ENCODE measurements around the gene FCHSD2.
"Not testable (repeated sequence)": the region's sequence is repeated elsewhere in the genome, so short reads cannot be mapped to it uniquely, and the experiment has no call there.

FCHSD2 gene

DNA sequence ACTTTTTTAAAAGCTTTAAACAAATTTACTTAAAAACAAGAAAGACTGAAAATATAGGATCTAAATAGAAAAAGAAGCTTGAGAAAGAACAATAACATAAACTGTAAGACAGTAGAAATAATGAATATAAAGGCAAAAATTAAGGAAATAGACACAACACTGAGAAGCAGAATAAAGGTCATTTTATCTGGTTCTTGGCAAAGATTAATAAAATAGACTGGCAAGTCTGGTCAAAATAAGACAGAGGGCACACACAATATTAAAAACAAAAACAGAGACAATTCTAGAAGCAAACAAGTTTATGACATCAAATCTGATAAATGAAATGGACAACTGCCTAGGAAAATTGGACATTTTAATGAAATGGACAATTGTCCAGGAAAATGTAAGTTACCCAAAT lies 222.1 kb downstream of the FCHSD2 start:
- ATAC-seq, result no peak

DNA sequence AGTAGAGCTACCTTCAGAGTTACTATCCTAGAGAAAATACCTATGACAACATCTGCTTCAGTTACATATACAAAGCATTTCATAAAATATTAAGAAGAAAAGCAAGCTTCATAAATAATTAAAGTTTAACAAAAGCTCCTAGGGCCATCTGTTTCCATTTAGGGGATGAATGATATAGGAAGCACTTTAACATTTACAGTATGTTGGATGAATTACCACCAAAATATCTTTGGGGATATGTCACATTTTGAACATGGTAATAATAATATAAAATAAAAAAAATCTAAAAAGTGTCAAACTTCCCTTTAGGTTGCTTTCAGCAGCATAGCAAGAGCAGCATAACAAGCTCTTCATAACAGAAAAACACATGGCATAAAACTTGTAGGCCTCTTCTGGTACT lies 223.3 kb downstream of the FCHSD2 start:
- no peak for ATAC-seq

DNA sequence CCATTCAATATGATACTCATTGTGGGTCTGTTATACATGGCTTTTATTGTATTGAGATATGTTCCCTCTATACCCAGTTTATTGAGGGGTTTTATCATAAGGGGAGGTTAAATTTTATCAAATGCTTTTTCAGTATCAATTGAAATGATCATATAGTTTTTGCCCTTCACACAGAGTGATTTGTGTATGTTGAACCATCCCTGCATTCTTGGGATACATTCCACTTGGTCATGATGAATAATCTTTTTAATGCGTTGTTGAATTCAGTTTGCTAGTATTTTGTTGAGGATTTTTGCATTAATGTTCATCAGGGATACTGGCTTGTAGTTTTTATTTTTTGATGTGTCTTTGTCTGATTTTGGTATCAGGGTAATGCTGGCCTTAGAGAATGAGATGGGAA lies 229.9 kb downstream of the FCHSD2 start:
- no peak for ATAC-seq

DNA sequence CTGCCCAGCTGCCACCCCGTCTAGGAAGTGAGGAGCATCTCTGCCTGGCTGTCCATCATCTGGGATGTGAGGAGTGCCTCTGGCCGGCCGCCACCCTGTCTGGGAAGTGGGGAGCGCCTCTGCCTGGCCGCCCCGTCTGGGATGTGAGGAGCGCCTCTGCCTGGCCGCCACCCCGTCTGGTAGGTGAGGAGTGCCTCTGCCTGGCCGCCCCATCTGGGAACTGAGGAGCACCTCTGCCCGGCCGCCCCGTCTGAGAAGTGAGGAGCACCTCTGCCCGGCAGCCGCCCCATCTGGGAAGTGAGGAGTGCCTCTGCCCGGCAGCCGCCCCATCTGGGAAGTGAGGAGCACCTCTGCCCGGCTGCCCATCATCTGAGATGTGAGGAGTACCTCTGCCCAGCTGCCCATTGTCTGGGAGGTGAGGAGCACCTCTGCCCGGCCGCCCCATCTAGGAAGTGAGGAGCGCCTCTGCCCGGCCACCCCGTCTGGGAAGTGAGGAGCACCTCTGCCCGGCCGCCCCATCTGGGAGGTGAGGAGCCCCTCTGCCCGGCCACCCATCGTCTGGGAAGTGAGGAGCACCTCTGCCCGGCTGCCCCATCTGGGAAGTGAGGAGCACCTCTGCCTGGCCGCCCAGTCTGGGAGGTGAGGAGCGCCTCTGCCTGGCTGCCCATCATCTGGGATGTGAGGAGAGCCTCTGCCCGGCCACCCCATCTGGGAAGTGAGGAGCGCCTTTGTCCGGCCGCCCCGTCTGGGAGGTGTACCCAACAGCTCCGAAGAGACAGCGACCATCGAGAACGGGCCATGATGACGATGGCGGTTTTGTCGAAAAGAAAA lies 232.3 kb downstream of the FCHSD2 start:
- ATAC-seq, result not testable (repeated sequence)

DNA sequence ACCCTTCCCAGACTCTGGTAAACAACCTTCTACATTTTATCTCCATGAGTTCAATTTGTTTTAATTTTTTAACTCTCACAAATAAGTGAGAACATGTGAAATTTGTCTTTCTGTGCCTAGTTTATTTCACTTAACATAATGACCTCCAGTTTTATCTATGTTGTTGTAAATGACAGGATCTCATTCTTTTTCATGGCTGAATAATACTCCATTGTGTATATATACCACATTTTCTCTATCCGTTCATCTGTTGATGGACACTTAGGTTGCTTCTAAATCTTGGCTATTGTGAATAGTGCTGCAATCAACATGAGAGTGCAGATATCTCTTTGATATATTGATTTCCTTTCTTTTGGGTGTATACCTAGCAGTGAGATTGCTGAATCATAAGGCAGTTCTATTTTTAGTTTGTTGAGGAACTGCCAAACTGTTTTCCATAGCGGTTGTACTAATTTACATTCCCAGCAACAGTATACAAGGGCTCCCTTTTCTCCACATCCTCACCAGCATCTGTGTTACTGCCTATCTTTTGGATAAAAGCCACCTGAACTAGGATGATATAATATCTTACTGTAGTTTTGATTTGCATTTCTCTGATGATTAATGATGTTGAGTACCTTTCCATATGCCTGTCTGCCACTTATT lies 234.0 kb downstream of the FCHSD2 start:
- no peak for ATAC-seq

DNA sequence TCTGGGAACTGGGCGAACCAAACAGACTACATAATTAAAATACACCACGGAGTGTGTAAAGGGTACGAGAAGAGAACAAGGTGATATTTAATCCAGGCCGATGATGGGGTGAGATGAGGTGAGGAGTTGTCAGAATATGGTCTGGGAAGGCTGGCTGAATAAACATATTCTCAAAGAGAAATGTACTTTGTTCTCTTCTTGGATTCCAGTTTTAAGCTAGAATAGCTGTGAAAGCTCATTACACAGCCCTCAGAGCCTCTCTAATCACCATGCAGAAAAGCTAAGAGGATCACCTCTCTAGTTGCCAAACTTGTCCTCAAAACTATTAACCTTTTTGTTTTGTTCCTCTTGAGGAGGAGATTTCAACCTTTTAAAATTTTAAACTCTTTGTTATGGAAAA lies 238.1 kb downstream of the FCHSD2 start:
- no peak for ATAC-seq

DNA sequence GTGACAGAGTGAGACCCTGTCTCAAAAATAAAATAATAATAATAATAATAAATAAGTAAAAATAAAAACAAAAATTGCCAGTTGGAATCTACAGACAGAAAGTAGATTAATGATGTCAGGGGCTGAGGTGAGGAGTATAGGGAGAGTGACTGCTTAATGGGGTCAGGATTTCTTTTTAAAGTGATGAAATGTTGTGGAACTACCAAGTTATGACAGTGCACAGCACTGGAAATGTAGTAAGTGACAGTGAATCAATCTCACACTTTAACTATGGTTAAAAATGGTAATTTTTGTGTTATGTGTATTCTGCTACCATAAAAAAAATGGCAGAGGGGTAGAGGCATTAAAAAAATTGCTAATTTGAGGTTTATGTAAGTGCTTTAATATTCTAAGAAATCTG lies 240.7 kb downstream of the FCHSD2 start:
- ATAC-seq, result no peak

DNA sequence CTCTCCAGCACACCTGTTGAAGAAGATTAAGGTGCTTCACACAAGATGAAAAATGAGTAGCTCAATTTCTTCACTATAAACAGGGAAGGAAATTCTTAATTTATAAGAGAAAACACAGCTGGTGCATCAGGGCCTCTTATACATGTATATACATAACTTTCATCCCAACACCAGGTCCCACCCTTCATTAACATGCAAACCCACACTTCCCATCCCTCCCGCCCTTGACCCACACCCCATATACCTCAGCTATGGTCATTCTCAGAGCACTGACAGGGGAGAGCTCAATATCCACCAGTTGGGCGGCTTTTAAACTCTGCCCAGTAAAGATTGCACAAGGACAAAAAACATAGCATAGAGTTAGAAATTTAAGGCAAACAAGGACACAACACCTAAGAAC lies 242.1 kb downstream of the FCHSD2 start:
- ATAC-seq, result no peak

DNA sequence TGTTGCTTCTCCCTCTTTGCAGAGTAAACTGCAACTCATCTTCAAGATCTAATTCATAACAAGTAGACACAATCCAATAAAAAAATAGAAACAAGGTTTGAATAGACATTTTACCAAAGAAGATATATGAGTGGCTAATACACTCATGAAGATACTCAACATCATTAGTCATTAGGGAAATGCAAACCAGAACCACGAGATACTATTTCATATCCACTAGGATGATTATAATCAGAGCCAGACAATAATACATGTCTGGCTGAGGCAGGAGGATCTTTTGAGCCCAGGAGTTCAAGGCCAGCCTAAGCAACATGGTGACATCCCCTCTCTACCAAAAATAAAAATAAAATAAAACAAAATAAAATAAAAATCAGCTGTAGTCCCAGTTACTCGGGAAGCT lies 242.9 kb downstream of the FCHSD2 start:
- ATAC-seq, result no peak

DNA sequence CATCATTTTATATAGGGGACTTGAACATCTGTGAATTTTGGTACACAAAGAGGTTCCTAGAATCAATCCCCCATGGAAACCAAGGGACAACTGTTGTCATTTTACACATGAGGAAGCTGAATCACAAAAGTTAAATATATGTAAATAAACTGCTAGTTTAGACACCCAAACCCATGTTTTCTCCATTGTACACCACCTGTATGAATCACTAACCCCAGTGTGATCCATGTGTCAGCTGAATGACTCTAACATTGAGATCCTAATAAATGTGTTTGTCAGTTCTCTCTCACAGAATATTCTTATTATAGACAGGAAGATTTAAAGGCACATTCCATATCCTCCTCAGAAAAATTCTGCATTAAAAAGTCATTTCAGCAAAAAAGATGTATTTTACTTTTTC lies 244.6 kb downstream of the FCHSD2 start:
- no peak for ATAC-seq

DNA sequence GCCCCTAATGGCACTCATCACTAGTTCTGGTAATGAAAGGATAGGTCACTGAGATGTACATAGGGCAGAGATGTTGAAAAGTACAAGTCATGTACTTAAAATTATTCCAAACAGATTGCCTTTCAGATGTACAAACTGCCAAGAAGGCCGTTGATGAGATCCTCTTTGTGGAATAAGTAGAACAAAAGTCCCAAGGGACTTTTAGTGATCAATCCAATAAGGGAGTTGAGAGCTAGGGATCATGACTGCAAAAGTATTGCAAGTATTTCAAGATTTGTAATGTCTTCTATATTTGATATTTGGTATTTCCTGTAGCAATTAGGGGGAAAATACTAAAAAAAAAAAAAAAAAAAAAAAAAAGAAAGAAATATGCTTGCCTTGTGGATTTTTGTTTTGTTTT lies 245.7 kb downstream of the FCHSD2 start:
- no peak for ATAC-seq

DNA sequence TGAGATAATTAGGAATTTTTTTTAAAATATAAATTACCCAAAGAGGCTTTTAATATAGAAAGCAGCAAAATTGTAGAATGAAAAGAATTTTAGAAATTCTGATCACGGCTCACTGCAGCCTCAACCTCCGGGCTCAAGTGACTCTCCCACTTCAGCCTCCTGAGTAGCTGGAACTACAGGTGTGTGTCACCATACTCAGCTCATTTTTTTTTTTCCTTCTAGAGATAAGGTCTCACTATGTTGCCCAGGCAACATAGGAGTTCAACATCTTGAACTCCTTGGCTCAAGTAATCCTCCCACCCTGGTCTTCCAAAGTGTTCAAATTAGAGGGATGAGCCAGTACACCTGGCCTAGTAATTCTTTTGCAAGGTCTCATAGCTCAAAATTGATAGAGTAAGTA lies 251.2 kb downstream of the FCHSD2 start:
- ATAC-seq, result no peak

DNA sequence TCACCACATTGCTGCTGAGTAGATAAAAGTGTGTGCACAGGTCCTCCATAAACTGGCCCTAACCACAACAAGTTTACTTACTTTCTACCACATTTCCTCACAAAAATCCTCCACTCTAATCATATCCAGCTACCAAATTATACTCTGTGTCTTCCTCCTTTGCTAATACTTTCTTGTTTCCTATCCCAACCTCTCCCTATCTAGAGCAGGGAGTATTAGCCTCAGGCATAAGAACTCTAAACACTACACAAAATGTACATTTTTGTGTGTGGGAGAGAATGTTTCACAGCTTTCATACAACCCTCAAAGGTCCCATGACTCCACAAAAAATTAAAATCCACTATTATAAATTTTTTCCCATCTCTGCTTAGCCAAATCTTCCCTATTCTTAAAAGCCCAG lies 255.5 kb downstream of the FCHSD2 start:
- no peak for ATAC-seq

DNA sequence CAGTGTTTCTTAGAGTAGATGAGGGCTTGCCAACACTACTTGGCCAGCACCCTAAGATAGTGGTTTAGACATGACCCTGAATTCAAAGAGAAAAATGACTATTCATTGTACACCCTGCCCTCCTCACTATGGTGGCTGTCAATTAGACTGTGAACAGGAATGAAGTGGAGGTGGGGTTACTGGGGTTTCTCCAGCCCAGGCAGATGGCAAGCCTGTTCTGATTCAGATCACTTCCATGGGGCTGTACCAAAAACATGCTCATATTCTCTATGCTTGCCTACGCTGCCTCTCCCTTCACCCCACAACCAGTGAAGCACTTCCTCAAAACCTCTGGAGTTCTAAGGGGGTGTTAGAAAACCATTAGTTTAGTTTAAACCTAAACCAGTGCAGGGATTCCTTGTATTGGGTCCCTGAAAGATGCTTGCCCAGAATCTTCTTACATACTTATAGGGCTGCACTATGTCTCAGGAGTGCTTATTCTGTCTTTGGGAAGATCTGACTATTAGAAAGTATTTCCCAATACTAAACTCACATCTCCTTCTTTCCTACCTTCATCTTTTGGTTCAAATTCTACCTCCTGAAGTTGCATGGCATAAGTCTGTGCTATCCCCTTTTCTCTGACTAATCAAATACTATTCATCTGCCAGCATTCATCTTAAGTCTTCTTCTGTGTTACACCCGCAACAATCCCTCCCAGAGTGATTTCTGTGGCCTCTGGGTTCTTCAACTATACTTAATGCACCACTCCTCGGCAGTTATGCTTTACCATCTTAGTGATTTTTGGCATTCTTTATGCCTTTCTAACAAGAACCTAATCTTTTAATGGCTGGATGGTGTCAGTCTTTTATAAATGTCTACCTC lies 256.1 kb downstream of the FCHSD2 start:
- no peak for ATAC-seq

DNA sequence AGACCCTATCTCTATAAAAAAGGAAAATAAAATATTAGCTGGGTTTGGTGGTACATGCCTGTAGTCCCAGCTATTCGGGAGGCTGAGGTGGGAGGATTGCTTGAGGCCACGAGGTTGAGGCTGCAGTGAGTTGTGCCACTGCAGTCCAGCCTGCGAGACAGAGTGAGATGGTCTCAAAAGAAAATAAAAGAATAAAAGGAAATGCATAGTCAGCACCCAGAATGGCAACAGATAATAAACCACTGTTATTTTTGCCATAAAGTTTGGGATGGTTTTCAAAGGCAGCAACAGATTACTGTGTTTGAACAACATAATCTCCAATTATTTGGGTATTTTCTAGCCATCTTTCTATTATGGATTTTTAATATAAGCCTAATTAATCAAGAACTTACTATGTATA lies 266.0 kb downstream of the FCHSD2 start:
- ATAC-seq, result no peak

DNA sequence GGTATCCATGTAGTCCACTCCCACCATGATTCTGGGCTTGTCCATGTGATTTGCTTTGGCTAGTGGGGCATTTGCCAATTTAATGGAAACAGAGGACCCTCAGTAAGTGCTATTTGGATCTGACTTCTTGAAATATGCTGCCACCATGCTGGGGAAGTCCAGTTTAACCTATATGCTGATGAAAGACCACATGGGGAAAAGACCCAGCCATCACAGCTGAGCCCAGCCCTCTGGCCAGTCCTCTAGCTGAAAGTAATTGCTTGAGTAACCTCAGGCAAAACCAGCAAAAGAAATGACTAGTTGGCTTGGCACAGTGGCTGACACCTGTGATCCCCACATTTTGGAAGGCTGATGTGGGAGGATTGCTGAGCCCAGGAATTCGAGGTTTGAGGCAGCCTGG lies 266.4 kb downstream of the FCHSD2 start:
- no peak for ATAC-seq

DNA sequence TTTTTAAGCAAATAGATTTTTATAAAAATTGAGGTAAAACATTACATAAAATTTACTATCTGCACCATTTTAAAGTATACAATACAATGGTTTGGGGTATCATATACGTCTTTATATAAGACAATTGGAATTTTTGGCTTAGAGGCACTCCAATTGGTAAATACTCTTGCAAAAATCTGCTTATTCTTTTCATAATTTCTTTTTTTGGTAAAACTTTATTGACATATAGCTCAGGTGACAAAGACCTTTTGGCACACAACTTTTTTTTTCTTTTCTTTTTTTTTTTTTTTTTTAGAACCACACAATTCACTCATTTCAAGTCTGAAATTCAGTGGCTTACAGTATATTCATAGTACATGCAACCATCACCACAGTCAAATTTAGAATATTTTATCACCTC lies 270.1 kb downstream of the FCHSD2 start:
- no peak for ATAC-seq

DNA sequence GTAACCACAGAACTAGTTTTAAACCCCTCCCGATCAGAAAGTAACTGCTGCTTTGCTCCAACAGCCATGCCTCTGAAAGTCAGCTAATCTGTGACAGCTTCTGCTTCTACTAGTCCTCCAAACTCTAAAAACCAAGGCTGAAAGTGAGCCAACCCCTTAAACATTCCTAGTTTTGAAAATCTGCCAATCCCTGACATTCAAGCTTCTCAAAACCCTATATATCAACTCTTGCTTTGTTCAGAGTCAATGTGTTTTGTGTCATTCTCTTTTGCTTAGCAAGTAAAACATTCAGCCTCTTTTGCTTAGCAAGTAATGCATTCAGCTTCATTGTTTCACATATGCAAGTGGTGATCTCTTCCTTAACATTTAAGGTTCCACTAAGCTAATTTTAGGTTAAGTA lies 271.0 kb downstream of the FCHSD2 start:
- no peak for ATAC-seq

DNA sequence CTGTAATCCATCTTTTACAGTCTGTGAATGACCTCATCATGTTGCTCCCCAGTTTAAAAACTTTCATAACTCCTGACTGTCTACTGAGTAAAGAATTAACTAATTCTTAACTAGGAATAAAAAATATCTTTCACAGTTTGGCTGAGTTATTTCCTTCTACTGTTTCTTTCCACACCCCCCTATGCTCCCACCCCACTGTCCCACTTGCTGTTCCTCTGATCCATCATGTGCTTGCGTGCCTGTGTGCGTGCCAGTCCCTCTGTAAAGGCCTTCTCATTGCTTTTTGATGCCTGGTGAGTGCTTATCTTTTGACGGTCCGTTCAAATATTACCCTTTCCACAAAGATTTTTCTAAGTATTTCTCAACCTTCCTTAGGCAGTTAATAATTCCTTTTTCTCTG lies 272.3 kb downstream of the FCHSD2 start:
- ATAC-seq, result no peak

DNA sequence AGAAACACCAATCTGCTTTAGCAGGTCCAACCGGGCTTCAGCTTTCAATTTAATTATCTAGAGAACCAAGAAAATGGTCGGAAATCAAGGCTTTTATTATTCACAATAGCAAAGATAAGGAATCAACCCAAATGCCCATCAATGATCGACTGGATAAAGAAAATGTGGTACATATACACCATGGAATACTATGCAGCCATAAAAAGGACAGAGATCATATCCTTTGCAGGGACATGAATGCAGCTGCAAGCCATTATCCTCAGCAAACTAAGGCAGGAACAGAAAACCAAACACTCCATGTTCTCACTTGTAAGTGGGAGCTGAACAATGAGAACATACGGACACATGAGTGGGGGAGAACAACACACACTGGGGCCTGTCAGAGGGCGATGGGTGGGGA lies 274.1 kb downstream of the FCHSD2 start:
- ATAC-seq, result no peak

DNA sequence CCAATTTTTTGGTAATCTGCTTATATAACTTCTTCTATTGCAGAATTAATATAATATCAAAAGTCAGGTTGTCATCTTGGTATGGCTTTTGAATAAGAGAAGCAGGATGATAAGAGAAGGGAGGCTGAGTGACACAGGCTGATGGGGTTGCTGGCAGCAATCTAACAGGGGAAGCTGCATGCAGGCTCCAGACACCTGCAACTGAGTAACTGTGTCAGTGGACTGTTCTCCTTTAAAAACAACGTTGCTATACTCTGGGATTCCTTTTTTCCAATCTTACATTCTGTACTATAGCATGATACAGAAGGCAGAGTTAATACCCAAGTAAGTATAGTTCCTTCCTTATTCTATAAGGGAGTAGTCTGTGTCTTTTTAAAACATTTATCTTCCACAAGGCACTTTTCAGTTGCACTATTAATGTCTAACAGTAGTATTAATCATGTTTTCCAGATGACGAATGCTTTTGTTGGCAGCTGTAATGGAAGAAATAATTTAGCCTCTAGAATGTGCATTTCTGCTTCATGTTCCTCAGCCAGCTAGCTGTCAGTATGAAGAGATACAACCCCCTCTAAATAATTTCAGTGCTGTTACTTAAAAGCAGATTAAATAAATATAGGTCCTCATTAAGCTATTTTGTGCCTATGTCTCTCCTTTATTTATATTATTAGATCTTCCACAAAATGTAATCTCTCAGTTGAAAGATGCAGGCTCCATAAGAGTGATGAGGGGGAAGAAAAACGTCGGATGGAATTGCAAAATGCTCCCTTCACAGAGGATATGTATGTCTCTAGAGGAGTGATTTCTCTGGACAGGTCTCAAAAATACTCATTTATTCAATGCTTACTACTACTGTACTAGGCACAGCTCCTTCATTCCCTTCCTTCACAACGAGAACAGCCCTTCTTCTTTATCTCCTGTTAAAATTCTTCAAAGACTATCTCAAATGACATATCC lies 277.1 kb downstream of the FCHSD2 start:
- peak in 1 of 2 donors; percentile 13 for ATAC-seq

DNA sequence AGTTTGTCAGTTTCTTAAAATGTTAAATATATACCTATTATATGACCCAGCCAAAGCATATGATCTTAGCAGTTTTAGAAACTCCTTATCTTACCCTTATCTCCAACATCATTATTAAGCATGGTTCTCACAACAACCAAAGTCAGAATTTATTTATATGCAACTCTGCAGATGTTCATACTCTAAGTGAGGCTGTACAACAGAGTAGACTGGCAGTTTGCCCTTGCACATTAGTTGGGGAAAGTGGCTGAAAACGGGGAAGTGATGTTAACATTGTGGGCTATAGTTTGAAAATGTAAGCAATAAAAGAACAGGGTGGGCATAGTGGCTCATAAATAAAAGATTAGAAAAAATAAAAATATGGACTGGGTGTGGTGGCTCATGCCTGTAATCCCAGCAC lies 278.2 kb downstream of the FCHSD2 start:
- ATAC-seq, result no peak

DNA sequence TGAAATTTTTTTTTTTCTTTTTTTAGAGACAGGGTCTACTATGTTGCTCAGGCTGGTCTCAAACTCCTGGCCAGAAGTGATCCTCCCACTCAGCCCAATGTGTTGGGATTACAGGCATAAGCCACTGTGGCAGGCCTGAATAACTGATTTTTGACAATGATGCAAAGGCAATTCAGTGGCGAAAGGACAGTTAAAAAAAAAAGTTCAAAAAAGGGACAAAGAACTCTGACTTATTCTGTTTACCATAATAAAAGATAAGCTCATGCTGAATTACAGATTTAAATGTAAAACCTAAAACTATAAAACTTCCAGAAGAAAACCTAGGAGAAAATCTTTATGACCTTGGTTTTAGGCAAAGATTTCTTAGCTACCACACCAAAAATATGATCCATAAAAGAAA lies 279.0 kb downstream of the FCHSD2 start:
- no peak for ATAC-seq
